ENCODE measurements around the gene RFX3.

DNA sequence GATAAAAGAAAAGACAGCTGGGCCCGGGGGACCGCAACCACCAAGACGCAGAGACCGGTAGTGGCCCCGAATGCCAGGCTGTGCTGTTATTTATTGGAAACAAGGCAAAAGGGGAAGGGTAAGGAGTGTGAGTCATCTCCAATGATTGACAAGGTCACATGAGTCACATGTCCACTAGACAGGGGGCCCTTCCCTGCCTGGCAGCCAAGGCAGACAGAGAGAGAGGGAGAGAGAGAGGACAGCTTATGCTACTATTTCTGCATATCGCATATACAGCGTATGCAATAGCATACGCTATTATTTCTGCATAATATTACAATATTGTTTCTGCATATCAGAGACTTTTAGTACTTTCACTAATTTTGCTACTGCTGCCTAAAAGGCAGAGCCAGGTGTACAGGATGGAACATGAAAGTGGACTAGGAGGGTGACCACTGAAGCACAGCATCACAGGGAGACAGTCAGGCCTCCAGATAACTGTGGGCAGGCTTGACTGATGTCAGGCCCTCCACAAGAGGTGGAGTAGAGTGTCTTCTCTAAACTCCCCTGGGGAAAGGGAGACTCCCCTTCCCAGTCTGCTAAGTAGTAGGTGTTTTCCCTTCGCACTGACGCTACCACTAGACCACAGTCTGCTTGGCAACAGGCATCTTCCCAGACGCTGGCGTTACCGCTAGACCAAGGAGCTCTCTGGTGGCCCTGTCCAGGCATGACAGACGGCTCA, 50.3 kb downstream of the RFX3 start:
- TF ChIP-seq CTCF (conservative IDR thresholded peaks at IDR 0.05) (no peak), EZH2 (IDR thresholded peaks at IDR 0.05; ENCODE audit: low read depth) (no peak)

All from PC-9 (cell line).